T1000 (cell line): Measurements from ENCODE around the gene LUZP2.
"Not testable (repeated sequence)": the region's sequence is repeated elsewhere in the genome, so short reads cannot be mapped to it uniquely, and the experiment has no call there.

Experiments used
- DNase-seq: peaks from one replicate; lab custom pipeline; 2025; ENCODE audit warnings: mixed read lengths; lab: John Stamatoyannopoulos, UW

LUZP2 gene

DNA sequence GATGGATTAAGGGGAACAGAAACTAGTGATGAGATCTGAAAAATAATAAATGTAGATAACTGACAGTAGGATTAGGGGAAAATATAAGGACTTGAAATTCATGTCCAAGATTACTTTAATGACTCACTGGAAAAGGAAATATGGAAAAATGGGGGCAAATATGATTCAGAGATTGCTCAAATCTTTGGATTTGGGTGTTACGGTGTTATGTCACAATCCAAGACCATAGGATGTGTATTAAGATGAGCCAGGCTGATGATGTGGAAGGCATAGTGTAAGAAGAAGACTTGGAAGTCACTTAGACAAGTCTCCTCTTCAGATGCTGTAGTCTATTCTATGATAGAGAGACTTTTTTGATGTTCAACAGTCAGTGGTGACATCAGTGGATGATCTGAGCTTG lies 323.7 kb downstream of the LUZP2 start:
- no peak for DNase-seq

DNA sequence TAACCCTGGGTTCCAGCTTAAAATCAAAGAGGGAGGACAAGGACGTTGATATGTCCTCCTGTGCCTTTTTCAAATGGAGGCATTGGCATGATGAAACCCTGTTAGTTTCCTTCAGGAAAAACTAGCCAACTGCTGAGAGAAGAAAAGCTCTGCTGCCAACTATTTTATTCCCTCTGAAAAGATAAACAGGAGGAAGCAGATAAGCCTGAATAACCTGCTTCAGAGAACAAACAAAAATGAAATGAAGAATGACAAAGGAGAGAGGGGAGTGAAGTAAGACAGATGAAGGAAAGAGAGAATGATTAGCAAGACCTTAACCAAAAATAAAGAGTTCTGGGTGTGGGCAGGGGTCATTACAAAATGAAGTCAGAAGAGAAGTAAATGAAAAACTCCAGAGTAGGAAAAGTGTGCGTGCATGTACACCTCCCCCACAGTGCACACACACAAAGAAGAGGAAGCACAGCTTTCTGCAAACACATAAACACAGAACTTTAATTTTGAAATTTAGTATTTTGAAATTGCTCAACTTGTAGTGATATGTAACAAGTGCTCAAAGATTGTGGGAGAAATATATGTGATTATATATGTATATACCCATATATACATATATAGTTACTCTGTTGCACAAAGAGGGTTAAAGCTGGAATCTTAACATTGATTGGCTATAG lies 332.2 kb downstream of the LUZP2 start:
- DNase-seq, result no peak

DNA sequence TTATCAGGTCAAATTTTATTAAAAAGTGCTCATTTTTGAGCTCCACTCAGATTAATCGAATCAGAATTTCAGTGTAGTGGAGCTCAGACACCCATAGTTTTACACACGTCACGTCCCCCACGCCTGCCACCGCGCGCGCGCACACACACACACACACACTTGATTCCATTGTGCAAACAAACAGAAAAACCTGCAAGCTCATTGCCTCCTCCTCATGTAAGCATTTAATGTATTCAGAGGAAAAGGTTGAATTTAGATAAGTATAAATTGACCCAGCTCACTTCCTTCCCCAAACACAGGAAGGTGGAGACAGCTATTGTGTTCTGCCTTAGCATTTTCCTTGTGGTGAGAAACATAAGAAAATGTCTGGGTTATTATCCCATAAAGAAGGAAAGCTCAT lies 336.7 kb downstream of the LUZP2 start:
- DNase-seq, result no peak

DNA sequence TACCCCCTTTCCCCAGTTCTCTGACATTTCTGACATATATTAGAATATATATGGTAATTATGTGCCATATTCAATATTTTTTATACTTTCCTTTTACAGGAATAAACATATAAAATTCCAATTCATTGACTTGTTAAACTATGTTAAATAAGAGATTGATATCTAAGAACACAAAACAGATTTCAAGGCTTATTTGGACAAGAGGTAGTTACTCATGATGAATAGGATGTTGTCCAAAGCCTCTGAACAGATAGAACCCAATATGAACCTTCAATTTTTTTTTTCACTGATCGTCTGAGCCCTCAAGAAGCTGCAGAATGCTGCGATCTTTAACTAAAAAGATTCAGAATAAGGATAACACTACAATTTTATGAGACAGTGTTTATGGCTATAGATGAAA lies 340.3 kb downstream of the LUZP2 start:
- no peak for DNase-seq

DNA sequence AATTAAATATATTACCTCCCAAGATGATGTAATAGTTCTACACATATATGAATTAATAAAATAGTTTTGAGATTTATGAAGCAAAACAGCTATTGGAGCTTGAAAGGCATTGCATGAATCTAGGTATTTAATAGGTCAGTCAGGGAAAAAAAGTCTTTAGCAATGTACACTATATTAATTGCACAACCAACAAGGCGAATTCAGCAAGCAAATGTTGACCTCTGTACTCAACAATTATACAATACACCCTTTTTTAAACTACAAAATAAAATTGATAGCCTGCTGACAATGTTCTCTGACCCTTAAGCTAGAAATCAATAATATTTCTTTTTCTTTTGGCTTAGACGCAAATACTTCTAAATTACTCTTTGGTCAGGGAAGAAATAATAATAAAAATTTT lies 345.5 kb downstream of the LUZP2 start:
- no peak for DNase-seq

DNA sequence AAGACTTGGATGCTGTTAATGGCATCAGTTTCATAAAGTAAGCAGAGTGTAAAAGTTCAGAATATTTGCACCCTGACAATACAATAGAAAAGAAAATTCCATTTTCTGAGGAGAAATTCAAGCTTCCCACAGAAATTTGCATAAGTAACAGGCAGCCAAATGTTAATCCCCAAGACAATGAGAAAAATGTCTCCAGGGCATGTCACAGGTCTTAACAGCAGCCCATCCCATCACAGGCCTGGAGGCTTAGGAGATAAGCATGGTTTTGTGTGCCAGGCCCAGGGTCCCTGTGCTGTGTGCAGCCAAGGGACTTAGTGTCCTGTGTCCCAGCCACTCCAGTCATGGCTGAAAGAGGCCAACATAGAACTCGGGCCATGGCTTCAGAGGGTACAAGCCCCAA lies 347.6 kb downstream of the LUZP2 start:
- DNase-seq, result no peak

DNA sequence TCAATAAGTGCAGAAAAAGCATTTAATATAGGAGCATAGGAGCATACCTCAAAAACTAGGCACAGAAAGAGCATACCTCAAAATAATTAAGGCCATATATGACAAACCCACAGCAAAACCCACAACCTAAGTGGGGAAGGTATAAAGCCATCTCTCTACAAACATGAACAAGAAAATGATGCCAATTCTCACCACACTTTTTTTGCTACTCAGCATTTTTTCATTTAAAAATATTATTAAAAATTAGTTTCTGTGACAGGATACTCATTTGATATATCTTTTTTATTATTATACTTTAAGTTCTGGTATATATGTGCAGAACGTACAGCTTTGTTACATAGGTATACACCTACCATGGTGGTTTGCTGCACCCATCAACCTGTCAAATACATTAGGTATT lies 352.0 kb downstream of the LUZP2 start:
- DNase-seq, result no peak

DNA sequence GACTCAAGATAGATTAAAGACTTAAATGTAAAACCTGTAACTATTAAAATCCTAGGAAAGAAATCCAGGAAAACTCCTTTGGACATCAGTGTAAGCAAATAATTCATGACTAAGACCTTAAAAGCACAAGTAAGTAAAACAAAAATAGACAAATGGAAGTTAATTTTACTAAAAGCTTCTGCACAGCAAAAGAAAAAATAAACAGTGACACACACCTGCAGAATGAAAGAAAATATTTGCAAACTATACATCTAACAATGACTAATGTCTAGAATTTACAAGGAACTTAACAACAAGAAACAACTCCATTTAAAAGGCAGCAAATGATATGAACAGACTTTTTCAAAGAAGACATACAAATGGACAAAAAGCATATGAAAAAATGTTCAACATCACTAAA lies 359.1 kb downstream of the LUZP2 start:
- DNase-seq, result no peak

DNA sequence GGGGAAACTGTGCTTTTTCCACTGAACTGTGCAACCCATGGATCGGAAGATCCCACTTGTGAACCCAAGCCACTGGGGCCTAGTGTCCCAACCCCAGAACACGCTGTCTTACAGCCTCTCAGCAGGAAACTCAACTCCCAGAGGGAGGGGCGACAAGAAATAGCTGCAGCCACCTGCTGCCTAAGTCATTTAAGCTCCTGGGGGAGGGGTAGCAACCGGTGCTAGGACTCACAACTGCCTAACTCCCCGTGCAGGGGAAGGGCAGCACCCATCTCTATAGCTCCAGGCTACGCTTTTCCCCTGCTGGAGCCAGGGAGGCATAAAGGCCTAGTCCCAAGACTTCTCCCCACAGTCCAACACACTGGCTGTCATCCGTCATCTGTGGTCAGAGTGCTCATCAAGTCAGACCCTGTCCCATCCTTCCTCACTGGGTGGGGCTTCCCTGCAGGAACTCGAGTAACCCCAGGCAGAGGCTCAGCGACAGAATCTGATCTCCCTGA lies 363.0 kb downstream of the LUZP2 start:
- DNase-seq, result no peak

DNA sequence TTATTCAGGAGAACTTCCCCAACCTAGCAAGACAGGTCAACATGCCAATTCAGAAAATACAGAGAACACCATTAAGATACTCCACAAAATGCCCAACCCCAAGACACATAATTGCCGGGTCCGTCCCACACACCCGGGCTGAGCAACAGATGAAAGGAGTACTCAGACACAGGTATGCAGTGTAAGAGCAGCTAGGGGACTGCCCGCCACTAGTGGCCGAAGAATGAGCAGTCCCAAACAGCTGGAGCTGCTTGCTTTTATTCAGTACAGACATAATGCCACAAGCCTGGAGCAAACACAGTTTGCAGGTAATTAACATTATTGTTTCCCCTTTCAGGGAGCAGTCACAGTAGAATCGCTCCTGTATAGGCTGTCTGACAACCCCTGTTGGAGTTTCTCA lies 364.6 kb downstream of the LUZP2 start:
- no peak for DNase-seq

DNA sequence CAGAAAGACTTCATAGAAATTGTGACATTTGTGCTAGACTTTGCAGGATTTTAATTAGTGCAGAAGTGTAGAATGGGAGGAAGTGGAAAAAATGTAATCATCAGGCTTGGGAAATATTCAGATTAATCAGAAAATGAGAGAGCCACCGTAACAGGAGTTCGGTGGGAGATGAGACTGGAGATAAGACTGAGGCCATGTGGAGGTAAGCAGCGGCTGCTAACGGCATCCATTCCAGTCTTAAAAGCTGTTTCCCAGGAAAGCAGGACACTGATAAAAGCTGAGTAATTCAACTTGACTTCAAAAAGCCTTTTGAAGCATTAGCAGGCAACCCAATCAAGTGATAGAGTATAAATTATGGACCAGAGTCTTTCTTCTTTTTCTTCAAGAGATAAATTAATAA lies 369.9 kb downstream of the LUZP2 start:
- no peak for DNase-seq

DNA sequence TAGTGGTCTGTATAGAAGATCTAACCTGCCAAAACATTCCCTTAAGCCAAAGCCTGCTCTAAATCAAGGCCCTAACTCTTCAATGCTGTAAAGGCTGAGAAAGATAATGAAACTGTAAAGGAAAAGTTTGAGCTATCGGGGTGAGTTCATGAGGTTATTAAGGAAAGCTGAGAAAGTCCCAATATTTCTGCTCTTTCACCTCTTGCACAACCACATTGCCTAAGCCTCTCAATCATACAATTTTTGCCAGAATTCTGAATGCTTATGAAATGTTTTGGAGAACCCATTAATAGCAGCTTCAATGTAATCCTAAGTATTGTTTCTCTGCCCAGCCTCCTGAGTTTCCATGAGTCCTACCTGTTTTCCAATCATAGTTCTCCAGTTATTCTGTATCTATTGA lies 373.2 kb downstream of the LUZP2 start:
- DNase-seq, result no peak

DNA sequence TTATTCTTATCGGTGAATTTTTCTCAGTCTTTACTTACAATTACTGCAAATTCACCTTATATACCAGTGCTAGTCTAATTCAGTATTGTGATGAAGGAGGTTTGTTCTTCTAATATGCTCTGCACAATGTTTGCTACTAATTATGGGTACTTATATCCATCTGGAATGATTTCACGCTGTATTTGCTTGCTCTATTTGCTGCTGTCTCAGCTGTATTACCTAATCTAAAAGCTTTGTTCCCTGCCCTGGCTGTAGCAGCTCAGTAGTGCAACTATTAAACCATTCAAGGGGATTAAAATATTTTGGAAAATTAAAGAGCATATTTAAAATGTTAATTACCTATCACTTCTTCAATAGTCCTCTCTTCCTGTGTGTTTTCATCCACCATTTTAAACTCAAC lies 375.3 kb downstream of the LUZP2 start:
- no peak for DNase-seq

DNA sequence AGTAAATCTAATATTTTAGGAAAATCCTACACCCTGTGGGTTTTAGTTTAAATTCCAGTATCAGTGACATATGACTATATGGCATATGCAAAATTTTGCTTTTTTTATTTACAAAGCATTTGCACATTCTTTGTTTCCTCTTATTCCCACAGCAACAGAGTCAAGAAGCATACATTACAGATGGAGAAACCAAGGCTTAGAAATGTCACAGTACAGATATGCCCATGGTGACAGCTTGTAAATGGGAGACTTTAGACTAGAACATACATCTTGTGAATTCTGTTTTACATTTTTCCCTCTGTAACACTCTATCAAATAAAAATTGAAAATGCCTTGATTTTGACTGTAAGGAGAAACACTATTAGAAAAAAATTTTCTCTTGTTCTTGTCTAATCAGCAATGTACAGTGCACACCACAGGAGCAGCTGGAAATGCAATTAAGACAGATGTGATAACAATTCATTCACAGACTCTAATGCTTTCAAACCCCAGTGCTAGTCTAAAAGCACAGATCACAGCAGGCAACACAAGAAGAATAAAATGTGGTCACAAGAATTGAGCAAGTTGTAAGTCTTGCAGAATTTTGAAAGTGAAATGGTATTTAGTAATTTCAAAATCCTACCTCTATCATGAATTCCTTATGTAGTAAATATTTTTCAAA lies 375.9 kb downstream of the LUZP2 start:
- no peak for DNase-seq

DNA sequence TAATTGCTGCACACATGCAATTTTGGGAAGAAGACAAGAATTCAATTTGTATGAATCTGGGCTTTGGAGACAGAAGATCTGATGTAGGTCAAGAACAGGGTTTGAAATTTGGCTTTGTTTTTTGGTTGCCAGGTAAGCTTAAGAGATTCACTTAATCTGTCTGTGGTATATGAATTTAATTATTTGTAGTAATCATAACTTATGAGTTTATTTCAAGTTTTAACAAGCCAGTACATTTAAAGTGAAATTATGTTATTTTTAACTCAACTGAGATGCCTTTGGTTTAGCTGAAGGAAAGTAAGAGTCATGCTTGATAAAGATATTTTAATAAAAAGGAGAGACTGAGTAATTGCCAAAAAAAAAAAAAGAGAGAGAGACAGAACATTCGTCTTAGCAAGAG lies 384.1 kb downstream of the LUZP2 start:
- DNase-seq, result no peak

DNA sequence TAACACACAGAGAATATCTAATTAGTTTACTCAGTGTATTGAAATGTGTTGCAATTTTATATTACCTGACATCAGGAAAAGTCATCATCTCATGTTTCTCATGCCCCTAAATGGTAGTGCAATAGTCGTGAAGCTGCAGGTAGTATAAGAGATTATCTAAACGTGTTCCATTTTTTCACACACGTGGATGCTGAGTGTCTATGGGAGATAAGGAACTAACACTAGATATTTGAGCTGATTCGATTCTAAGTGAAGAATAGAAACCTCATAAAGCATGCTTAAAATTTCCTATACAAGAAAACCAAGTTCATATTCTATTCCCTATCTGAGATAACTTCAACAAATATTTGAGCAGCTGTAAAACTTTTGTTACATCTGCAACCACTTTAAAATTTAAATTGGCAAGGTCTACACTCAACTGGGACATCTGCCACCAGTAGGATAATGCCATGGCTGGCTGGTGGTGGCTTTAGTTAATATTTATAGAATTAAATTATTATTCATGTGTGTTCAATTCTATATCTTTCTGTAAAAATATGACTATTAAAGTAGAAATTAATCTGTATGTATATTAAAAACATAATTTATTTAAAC lies 388.8 kb downstream of the LUZP2 start:
- DNase-seq, result no peak

DNA sequence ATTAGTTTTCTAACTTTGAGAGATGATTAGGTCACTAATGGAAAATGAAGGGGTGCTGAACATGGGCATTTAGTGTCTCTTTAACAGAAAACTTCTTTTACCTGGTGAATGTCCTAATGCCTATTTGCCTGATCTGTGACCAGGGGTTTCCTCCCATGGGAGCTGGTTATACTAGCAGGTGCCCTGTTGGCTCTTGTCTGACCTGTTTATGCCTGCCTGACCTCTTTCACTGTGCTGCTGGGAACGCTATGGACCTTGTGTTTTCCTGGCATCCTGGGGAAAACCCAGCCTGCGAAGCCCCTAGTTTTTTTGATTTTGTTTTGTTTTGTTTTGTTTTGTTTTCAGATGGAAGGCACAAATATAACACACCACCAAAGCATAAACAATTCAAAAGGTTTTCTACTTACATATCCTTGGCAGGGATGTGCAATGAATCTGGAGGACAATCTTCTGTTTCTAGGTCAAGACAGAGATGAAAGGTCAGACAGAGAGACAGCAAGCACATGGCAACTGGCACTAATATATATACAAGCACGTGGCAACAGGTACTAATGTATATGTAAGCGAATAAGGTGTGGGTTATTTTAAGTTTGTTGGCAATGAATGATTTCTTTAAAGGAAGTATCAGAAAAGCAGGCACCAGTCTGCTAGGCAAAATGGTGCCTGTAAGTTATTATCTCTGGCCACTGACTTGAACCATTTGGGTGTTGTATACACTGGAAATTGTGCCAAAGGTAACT lies 390.2 kb downstream of the LUZP2 start:
- no peak for DNase-seq

DNA sequence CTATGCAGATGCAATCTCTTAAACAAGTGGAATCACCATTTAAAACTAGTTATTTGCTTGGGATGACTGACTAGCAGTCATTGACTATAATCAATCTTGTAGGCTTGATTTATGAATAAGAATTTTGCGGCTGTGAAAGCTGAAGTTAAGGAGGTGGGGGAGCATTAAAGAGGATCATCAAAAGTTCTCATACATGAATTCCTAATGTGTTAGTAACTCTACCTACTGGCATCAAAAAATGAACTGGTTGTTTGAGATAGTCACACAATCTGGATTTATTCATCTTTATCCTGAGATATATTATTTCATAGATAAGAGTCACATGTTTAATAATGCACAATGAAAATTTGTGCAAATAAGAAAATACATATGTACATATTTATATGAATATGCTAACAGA lies 393.6 kb downstream of the LUZP2 start:
- no peak for DNase-seq

DNA sequence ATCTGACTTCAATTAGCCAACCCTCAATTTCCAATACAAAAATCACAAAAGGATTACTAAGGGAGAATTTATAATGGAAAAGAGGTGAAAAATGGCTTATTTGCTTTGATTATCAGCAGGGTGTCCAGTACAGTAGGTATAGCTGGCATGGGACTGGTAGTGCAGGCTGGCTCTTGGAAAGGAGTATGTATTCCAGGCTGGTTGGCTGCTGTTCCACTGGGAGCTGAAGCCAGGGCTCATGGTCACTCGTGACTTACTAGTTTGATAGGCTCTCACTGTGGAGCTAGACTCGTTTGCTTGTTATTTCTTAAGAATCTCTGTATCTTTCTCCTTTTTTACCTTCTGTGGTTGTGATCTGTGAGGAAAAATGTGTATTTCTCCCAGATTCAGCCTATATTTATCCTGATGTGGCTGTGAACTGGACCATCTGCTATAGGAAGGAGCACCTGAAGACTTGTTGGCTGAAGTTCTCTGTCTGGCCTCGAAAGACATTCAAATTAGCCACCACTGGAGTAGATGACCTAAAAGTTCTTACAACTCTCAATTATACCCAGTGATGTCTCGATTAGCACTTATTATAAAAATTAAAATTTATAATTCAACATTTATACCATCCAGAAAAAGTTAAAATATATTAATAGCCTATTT lies 395.1 kb downstream of the LUZP2 start:
- DNase-seq, result not testable (repeated sequence)

DNA sequence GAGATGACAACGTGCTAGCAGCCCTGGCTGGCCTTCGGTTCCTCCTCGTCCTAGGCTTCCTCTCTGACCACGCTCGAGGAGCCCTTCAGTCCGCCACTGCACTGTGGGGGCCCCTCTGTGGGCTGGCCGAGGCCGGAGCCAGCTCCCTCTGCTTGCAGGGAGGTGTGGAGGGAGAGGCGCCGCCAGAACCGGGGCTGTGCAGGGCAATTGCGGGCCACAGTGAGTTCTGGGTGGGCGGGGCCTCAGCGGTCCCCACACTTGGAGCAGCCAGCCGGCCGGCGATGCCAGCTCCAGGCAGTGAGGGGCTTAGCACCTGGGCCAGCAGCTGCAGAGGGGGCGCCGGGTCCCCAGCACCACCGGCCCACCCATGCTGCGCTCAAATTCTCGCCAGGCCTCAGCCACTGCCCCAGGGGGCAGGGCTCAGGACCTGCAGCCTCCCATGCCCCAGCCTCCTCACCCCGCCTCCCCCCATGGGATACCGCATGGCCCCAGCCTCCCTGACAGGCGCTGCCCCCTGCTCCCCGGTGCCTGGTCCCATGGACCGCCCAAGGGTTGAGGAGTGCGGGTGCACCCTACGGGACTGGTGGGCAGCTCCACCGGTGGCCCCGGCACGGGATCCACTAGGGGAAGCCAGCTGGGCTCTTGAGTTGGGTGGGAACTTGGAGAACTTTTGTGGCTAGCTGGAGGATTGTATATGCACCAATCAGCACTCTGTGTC lies 399.4 kb downstream of the LUZP2 start:
- DNase-seq, result no peak

DNA sequence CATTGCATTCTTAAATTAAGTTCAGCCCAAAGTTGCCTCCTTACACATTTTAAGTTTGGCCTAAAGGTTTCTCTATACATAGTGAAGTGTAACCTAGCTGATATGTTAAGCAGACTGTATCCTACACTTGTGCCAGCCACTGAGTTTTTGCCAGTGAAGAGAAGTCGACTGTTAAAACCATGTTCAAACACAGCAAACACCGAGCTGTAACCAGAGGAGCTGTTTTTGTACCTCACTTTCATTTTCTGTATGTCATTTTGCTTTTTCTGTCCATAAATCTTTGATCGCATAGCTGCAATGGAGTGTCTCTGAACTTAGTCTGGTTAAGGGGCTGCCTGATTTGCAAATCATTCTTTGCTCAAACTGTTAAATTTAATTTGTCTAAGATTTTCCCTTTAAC lies 403.7 kb downstream of the LUZP2 start:
- no peak for DNase-seq
